RWPE1 (cell line): ENCODE data around the gene WWTR1.

ENCODE experiments used
- CTCF ChIA-PET: fragments of 350-600 bp; sonication (Branson Sonifier 250); formaldehyde crosslinking; extraction: SDS; loops from one replicate; lab custom pipeline; 2021; lab: Yijun Ruan, JAX
- POLR2A ChIA-PET: fragments of 400-600 bp; formaldehyde crosslinking; extraction: SDS; loops from one replicate; lab custom pipeline; 2020; ENCODE audit warnings: antibody characterized with exemption; ENCODE audit not compliant: low non-redundant PET; lab: Yijun Ruan, JAX
- DNase-seq: peaks from one replicate; pipeline ENCODE4 v3.0.0; 2012; ENCODE audit warnings: low spot score
- H3K27ac ChIP-seq: fragments of 450-650 bp; 2 replicates; pipeline ENCODE4 v1.5.1; 2017
- CTCF ChIP-seq: fragments of 450-650 bp; conservative IDR thresholded peaks from 2 replicates; pipeline ENCODE4 v1.5.1; 2017; ENCODE audit warnings: low read depth, mild to moderate bottlenecking

The WWTR1 gene

GRCh38 chr3:149570016-149570415, 87.8 kb downstream of the WWTR1 start:
- ChIA-PET POLR2A (no interaction called here), CTCF (interaction anchor here (0.6 to 2.1 kb wide), 5 partner anchors 10 to 202 kb away, joined by 3 to 9 read pairs (median 6); partner anchors contain the start of gene WWTR1)
- no peak overlapping the region for H3K27ac ChIP-seq
- no peak for DNase-seq
- no peak for TF ChIP-seq CTCF

DNA sequence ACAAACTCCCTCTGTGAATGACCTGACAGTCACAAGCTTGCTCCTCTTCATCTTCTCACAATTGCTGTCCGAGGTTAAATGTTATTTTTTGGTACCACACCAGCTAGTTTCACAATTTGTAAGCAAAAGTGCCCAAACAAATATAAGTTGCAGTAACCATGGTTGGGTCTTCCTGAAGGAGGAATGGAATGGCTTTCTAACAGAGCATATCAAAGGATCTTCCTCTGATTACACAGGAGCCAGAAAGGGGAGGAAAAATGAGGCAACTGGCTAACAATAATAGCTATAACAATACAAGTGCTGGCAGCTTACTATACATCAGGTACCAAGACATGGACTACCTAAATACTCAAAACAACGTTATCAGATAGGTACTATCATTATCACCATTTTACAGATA, 90.4 kb downstream of the WWTR1 start:
- no peak for DNase-seq
- no peak for TF ChIP-seq CTCF
- H3K27ac ChIP-seq, result no peak overlapping the region
- ChIA-PET POLR2A (interaction anchor here (0.7 kb wide), 1 partner anchor 91 kb away, joined by 3 read pairs; no protein-coding TSS in a partner anchor), CTCF (interaction anchor here (1.1 kb wide), 1 partner anchor 14 kb away, joined by 5 read pairs; no protein-coding TSS in a partner anchor)

GRCh38 chr3:149566292-149566975, 91.4 kb downstream of the WWTR1 start:
- ChIA-PET POLR2A (no interaction called here), CTCF (interaction anchor here (0.6 to 0.7 kb wide), 2 partner anchors 47 to 54 kb away, joined by 3 to 6 read pairs; no protein-coding TSS in a partner anchor)
- DNase-seq, result no peak
- no peak overlapping the region for H3K27ac ChIP-seq
- no peak for TF ChIP-seq CTCF

GRCh38 chr3:149564079-149564478, 93.7 kb downstream of the WWTR1 start:
- TF ChIP-seq CTCF, result no peak
- CTCF ChIA-PET, result interaction anchor here (0.6 kb wide), 1 partner anchor 188 kb away, joined by 3 read pairs; the partner anchor contains the start of gene COMMD2
- POLR2A ChIA-PET, result no interaction called here
- no peak overlapping the region for H3K27ac ChIP-seq
- DNase-seq, result no peak

- ChIA-PET CTCF (no interaction called here), POLR2A (no interaction called here)
- no peak for TF ChIP-seq CTCF
- H3K27ac ChIP-seq, result no peak overlapping the region
- DNase-seq, result no peak
Observed at GRCh38 chr3:149563114-149563513, 94.7 kb downstream of the WWTR1 start.

- H3K27ac ChIP-seq, result no peak overlapping the region
- no peak for TF ChIP-seq CTCF
- CTCF ChIA-PET, result interaction anchor here (1.5 kb wide), 1 partner anchor 9 kb away, joined by 6 read pairs; no protein-coding TSS in a partner anchor
- DNase-seq, result no peak
- POLR2A ChIA-PET, result no interaction called here
Observed at GRCh38 chr3:149560617-149561016, 97.2 kb downstream of the WWTR1 start.
